Skin of body (tissue), 2 donors: ENCODE results near the gene SLC15A1. TPM values are rescaled to one million over a fixed set of nuclear protein-coding genes. Genes with fewer than 3 reads are reported as not detected.

ENCODE experiments used
- DNase-seq: peaks from one replicate; lab custom pipeline; 2025; lab: John Stamatoyannopoulos, UW
- total RNA-seq: library from RNA; depleted of rRNA; stranded (reverse); fragments of >200 nt; gene quantifications from one replicate; pipeline ENCODE4 v1.2.3, GENCODE V29; 2014

SLC15A1 gene, protein sequence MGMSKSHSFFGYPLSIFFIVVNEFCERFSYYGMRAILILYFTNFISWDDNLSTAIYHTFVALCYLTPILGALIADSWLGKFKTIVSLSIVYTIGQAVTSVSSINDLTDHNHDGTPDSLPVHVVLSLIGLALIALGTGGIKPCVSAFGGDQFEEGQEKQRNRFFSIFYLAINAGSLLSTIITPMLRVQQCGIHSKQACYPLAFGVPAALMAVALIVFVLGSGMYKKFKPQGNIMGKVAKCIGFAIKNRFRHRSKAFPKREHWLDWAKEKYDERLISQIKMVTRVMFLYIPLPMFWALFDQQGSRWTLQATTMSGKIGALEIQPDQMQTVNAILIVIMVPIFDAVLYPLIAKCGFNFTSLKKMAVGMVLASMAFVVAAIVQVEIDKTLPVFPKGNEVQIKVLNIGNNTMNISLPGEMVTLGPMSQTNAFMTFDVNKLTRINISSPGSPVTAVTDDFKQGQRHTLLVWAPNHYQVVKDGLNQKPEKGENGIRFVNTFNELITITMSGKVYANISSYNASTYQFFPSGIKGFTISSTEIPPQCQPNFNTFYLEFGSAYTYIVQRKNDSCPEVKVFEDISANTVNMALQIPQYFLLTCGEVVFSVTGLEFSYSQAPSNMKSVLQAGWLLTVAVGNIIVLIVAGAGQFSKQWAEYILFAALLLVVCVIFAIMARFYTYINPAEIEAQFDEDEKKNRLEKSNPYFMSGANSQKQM
- total RNA-seq = 26.9 TPM

DNA sequence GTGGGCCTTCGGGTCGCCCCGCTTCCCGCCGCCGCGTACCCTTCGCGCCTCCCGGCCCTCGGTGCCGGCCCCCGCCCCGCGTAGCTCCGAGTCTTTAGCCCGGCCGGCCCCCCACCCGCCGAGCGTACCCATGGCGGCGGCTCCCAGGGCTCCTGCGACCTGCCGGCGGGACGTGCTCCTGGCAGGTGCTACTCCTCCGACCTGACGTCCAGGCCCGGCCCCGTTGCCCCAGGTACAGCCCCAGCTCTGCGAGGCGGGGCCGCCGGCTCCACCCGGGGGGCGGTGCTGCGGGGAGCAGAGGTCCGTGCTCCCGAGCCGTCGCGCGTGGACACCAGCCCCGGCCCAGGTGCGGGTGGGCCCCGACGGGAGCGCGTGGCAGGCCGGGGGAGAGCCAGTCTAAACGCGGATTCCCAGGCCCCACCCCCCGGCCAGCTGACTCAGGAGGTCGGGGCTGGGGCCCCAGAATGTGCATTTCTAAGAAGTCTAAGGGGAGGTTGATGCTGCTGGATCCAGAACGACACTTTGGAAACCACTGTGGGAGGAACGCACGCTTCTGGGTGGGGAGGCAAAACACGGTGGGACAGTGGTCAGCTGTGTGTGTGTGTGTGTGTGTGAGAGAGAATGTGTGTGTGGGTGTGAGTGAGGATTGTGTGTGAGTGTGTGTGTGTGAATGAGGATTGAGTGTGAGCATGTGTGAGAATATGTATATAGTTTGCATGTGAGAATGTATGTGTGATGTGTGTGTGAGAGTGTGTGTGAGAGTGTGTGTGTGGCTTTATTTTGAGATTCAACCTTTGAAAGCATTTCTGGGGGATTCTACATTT, at the start of gene SLC15A1:
Gene SLC15A1, minus strand, starts transcription at position 206 of the 824 bp plus-strand sequence. Its CDS starts 74 bp downstream, at position 132.
- DNase-seq = no peak

GRCh38 chr13:98801626-98802418, 49.4 kb upstream of the SLC15A1 start:
- no peak for DNase-seq

- no peak for DNase-seq
Measured at GRCh38 chr13:98800078-98800477, 47.6 kb upstream of the SLC15A1 start.

GRCh38 chr13:98798849-98799645, 46.6 kb upstream of the SLC15A1 start:
- peak; percentile 87 for DNase-seq

DNA sequence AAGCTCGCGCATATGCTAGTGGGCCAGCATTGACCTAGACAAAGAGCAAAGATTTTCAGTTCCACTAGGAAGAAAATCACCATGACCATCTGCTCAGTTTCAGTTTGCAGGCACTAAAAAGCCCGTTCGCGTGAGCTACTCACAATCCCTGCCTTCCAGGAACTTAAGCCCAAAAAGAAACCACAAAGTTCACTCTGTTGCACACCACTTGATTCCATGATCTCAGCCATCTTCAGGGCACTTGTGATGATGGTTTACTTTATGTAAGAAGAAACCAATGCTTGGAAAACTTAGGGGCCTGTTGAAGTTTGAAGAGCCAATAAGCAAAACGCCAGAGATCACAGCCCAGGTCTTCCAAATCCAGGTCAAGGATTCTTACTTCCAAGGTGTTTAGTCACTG, 45.0 kb upstream of the SLC15A1 start:
- peak; percentile 34 for DNase-seq

GRCh38 chr13:98796798-98797197, 44.3 kb upstream of the SLC15A1 start:
- no peak for DNase-seq

DNA sequence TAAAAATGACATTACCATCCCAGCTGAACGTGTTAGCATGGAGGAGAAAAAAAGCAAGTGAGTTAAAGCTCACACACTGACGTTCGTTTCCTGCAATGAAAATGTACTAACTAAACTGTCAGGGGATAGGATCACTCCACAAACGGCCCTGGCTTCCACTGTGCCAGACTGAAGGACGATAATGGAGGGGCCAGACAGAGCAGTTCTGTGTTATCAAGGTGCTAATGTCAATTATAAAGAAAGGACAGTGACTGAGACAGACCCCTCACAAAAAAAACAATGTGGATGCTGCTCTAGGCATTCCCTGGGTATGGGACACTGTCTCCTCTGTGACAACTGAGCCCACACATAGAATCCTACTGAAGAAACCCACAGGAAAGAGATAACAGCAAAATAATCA, 43.7 kb upstream of the SLC15A1 start:
- no peak for DNase-seq

- DNase-seq = no peak
Measured at GRCh38 chr13:98795220-98795619, 42.7 kb upstream of the SLC15A1 start.

DNA sequence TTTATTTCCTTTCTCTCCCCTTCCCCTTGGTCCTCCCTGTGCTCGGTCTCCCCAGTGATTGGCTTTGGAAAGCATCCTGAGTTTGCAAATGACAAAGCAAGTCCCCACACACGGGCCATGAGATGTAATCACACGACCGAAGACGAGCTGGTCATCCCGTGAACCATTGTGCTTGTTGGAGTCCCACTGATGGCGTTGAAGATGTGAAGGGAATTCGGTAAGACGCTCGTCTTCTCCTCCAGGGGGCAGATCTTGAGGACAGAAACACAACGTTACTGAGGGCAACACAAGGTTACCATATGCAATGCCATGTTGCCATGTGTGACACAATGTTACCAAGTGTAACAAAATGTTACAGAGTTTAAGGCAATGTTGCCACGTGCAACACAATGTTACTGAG, 42.0 kb upstream of the SLC15A1 start:
- DNase-seq = no peak

DNA sequence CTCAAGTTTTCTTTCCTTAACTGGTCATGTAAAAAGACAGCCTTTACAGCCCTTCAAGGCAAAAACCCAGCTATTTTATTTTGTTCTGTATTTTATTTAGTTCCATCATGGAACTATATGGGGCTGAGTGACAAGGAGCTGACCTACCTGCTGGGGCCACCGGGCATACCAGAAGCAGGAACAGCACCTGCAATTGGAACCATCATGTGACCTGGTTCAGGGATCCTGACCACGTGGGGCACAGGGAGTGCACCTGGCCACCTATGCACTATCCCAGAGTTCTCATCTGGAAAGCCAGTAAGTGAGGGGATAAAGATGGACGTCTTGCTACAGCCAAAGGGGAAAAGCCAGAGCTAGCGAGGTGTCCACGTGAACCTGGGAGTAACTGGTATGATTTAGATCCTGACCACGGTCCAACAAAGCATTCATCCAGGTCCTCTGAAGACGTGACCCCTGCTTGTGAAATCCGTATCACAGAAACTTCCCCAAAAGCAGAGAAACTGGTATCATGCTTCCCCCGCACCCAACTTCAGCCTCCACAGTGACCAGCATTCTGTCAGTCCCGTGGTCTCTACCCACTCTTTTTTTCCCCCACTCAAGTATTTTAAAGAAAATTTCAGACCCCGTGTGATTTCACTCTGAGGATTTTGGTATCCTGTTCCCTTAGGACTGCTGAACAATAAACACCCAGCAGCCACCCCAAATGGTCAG, 40.5 kb upstream of the SLC15A1 start:
- no peak for DNase-seq

DNA sequence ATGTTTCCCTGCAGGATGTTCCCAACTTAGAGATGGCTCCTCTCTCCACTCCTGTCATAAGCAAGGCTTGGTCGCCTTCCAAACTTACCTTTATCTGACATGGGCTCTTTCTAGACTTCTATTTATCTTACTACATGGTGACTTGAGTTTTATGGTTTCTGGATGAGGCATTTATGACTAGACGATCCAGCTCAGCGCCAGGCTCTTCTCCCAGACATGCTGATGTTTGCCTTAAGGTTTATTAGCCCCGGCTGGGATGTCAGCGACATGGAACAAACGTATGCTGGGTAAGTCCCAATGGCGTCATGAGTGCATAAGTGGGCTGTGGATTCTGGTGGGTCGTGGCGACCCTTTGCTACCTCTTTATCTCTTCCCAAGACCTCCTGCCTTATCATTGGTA, 39.8 kb upstream of the SLC15A1 start:
- no peak for DNase-seq

DNA sequence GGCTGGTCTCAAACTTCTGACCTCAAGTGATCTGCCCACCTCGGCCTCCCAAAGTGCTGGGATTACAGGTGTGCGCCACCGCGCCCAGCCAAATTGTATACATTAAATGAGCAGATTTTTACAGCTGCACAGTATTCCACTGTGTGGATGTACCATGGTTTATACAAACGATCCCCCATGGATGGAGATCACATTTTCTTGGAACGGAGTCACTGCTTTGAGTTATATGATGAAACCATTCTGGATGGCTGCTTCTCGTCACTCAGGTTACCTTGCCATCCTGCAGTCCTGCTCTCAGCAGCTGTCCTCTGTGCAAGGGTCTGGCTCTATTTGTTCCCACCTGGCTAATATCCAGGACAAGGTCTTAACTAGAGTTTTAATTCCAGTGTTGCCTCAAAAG, 39.1 kb upstream of the SLC15A1 start:
- no peak for DNase-seq

- no peak for DNase-seq
Measured at GRCh38 chr13:98787996-98788395, 35.5 kb upstream of the SLC15A1 start.

- no peak for DNase-seq
Measured at GRCh38 chr13:98787173-98787572, 34.7 kb upstream of the SLC15A1 start.

DNA sequence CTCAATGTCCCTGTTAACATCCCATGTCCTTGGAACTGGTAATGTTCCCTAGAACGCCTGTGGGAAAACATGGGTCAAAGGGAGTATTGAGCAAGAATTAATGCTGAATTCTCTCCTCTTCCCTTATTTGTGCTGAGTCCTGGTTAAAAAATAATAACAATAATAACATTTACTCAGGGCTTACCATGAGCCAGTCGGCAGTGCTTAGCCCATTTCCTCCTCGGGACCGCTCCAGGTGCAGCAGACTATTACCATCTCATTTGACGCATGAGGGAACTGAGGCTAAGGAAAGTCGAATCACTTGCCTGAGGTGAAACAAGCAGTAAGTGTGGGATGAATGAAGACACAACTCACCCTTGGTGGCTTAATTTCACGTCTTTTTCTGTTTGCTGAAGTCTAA, 33.6 kb upstream of the SLC15A1 start:
- no peak for DNase-seq

DNA sequence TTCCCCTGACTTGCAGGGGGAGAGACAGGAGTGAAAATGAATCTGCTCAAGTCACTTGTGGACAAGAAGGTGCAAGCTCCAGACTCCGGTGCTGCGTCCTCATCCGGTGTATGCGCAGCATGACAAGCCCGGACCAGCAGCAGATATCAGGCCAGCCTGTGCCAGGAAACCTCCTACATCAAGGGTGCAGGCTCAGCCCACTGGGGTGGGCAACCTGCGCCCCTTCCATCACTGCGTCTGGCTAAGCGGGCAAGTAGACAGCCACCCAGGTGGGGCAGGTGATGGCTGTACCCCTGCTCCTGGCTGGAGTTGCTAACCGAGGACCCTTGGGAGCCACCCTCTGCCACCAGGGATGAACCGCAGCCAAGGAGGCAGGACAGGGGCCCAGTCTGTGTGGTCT, 32.9 kb upstream of the SLC15A1 start:
- no peak for DNase-seq

GRCh38 chr13:98784666-98785065, 32.2 kb upstream of the SLC15A1 start:
- DNase-seq = no peak

- no peak for DNase-seq
Measured at GRCh38 chr13:98783856-98784478, 31.5 kb upstream of the SLC15A1 start.

DNA sequence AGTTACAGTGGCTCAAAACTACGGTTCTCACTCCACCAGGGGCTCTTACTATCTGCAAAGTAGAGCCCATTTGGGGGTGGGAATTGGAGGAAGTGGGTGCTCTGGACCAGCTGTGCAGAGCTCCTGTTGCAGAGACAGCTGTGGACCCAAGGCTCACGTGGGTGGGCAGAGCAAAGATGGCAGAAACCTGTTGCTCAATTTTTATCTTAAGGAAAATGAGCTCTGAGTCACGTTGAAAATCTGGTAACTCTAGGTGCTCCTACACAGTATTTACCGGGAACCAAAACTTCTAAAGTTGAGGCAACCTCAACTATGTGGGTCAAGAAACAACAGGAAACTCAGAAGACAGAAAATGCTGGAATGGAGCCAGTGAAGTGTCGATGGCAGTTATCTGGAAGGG, 30.2 kb upstream of the SLC15A1 start:
- no peak for DNase-seq
